A673 (cell line): ENCODE results near the gene USP10. TPM values are rescaled to one million over a fixed set of nuclear protein-coding genes. Genes with fewer than 3 reads are reported as not detected.

Experiments used
- BruUV-seq: library from RNA; stranded (reverse); fragments of 400-500 nt; replicated peaks from 2 replicates; lab custom pipeline; 2021; lab: Mats Ljungman, UMichigan
- CTCF ChIA-PET: fragments of 300-600 bp; sonication (Branson Sonifier 250); formaldehyde crosslinking; loops from one replicate; lab custom pipeline; 2022; ENCODE audit warnings: antibody characterized with exemption; lab: Charles Lee
- POLR2A ChIA-PET: fragments of 300-600 bp; sonication (Branson Sonifier 250); formaldehyde crosslinking; loops from one replicate; lab custom pipeline; 2022; ENCODE audit warnings: antibody characterized with exemption; ENCODE audit not compliant: low non-redundant PET; lab: Charles Lee
- DNase-seq: peaks from one replicate; pipeline ENCODE4 v3.0.0-alpha.2; 2015; ENCODE audit warnings: low spot score
- H3K27ac ChIP-seq: fragments of 200-600 bp; sonication (generic); 2 replicates; pipeline ENCODE4 v1.5.1; 2016; ENCODE audit warnings: mixed run types, low read depth, mild to moderate bottlenecking, mixed read lengths, antibody characterized with exemption, low read length; ENCODE audit not compliant: poor library complexity, severe bottlenecking
- H3K27me3 ChIP-seq: fragments of 200-600 bp; sonication (generic); replicated peaks from 2 replicates; pipeline ENCODE4 v1.6.1; 2017; ENCODE audit warnings: mixed run types, low read depth, mild to moderate bottlenecking, mixed read lengths, antibody characterized with exemption, low read length; ENCODE audit not compliant: insufficient read depth, poor library complexity
- H3K36me3 ChIP-seq: fragments of 200-600 bp; sonication (generic); 2 replicates; pipeline ENCODE4 v1.6.1; 2016; ENCODE audit warnings: mixed run types, mild to moderate bottlenecking, mixed read lengths, antibody characterized with exemption, low read length; ENCODE audit not compliant: insufficient read depth, poor library complexity, severe bottlenecking
- H3K4me1 ChIP-seq: fragments of 200-600 bp; sonication (generic); 2 replicates; pipeline ENCODE4 v1.6.1; 2017; ENCODE audit warnings: mixed run types, mild to moderate bottlenecking, mixed read lengths, antibody characterized with exemption, low read length; ENCODE audit not compliant: insufficient read depth, poor library complexity, severe bottlenecking
- H3K4me3 ChIP-seq: fragments of 200-600 bp; sonication (generic); 2 replicates; pipeline ENCODE4 v1.5.1; 2016; ENCODE audit warnings: low read depth, mixed run types, mild to moderate bottlenecking, mixed read lengths, low read length; ENCODE audit not compliant: poor library complexity, severe bottlenecking
- H3K9me3 ChIP-seq: fragments of 200-600 bp; sonication (generic); 2 replicates; pipeline ENCODE4 v1.6.1; 2016; ENCODE audit warnings: mixed run types, low read depth, mild to moderate bottlenecking, mixed read lengths, antibody characterized with exemption, low read length; ENCODE audit not compliant: poor library complexity, severe bottlenecking
- EZH2 ChIP-seq: fragments of 200-600 bp; sonication (generic); IDR thresholded peaks from 2 replicates; pipeline ENCODE4 v1.6.1; 2017; ENCODE audit warnings: borderline replicate concordance, low read depth, mild to moderate bottlenecking, mixed read lengths, antibody characterized with exemption, low read length; ENCODE audit not compliant: poor library complexity, severe bottlenecking
- intact Hi-C: fragments of 100-400 bp; cut with micrococcal nuclease; formaldehyde crosslinking; loops from one replicate; pipeline ENCODE4 v1.10.0; 2022; ENCODE audit not compliant: unreplicated experiment
- total RNA-seq: library from RNA; stranded (reverse); gene quantifications from 2 replicates; pipeline ENCODE4 v1.2.3, GENCODE V29; 2021
- TF ChIP-seq, protein P1 (sequence below): fragments of 300-800, 200-600 bp; sonication (generic); conservative IDR thresholded peaks from 2 replicates; pipeline ENCODE4 v1.5.1; 2017; ENCODE audit warnings: low read depth, mild to moderate bottlenecking, antibody characterized with exemption, low read length, moderate library complexity, mixed read lengths

The USP10 gene
- total RNA-seq, 1 experiment from 2014 or later, result 171 TPM

DNA sequence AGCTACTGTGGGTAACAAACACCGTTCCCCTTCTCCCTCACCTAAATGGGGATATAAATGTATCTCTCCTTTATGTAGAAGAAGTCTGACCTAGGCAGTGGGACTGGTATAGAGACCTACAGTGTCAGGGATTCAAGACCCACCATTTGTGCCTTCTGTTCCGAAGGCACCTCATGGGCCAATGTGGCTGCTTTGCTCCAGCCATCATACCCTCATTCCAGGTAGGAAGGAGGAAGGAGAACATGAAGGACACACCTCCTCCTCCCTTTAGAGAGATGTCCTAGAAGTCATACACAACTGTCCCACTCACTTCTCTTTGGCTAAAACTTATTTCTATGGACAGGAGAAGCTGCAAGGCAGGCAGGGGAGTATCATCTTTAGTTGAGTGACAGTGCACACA is 111.7 kb downstream of the USP10 start:
- no peak overlapping the region for H3K4me3 ChIP-seq
- no peaks in the 10 kb centered on the region for H3K9me3 ChIP-seq
- DNase-seq, result no peak
- TF ChIP-seq, protein P1, sequence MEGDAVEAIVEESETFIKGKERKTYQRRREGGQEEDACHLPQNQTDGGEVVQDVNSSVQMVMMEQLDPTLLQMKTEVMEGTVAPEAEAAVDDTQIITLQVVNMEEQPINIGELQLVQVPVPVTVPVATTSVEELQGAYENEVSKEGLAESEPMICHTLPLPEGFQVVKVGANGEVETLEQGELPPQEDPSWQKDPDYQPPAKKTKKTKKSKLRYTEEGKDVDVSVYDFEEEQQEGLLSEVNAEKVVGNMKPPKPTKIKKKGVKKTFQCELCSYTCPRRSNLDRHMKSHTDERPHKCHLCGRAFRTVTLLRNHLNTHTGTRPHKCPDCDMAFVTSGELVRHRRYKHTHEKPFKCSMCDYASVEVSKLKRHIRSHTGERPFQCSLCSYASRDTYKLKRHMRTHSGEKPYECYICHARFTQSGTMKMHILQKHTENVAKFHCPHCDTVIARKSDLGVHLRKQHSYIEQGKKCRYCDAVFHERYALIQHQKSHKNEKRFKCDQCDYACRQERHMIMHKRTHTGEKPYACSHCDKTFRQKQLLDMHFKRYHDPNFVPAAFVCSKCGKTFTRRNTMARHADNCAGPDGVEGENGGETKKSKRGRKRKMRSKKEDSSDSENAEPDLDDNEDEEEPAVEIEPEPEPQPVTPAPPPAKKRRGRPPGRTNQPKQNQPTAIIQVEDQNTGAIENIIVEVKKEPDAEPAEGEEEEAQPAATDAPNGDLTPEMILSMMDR, result no peak
- no peak for TF ChIP-seq EZH2
- intact Hi-C loops, result no loop called here
- H3K36me3 ChIP-seq, result no peaks in the 10 kb centered on the region
- no peak overlapping the region for H3K27ac ChIP-seq
- ChIA-PET POLR2A (no interaction called here), CTCF (interaction anchor here (0.6 kb wide), 1 partner anchor 73 kb away, joined by 4 read pairs; no protein-coding TSS in a partner anchor)
- H3K4me1 ChIP-seq, result no peaks in the 10 kb centered on the region
- peaks cover 10% of the 10 kb centered on the region for H3K27me3 ChIP-seq
- no TSS peak for BruUV-seq

DNA sequence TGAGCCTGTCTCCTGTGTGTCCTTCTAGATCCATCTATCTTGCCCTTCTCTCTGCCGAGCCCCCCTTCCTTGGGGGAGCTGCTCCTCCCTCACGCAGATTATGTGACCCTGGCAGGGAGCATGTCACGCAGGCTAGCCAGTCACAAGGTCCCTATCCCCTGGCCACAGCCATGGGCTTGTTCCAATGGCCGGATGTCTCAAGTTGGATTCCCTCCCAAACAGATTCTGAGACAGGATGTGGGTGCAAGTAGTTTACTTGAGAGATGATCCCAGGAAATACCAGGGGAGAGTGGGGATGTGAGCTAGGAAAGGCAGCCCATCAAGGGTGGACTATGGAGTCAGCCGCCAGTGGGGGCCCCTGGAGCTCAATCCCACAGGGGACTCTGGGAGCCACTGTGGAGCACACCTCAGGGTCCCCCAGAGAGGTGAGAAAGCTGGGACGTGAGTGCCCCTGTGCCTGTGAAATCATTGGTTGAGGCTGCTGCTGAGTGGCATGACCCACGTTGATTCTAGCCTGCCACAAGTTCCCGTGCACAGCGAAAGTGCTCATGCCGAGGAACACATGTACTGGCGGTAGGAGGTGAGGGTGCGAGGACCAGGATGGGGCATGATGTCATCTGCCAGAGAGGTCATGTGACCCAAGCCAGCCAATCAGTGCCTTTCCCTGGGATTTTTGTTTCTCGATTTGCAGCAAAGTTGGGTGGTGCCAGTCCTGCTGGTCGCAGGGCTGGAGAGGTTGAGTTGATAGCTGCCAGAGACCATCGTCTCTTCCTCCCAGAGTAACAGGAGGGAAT is 113.5 kb downstream of the USP10 start:
- DNase-seq, result no peak
- ChIA-PET CTCF (no interaction called here), POLR2A (no interaction called here)
- Histone ChIP-seq H3K27me3 (peaks cover 10% of the 10 kb centered on the region), H3K36me3 (no peaks in the 10 kb centered on the region), H3K4me1 (no peaks in the 10 kb centered on the region), H3K9me3 (no peaks in the 10 kb centered on the region), H3K27ac (no peak overlapping the region), H3K4me3 (no peak overlapping the region)
- no TSS peak for BruUV-seq
- no peak for TF ChIP-seq EZH2
- TF ChIP-seq, protein P1, result no peak
- intact Hi-C loops, result no loop called here

DNA sequence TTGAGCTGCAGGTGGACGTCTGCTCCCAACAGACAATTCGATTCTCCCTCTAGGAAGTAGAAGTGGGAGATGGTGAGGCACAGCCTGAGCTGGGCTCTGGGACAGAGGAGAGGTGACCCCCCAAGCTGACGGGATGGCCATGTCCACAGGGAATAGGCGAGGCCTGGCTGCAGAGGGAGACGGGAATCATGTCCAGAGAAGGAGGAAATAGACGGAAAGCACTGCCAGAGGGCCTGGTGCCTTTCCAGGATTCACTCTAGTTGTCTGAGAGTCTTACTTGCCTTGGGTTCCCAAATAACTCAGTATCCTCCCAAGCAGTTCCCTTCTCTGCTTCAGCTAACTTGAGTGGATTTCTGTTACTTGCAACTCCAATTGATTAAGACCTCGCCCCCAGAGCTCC is 115.7 kb downstream of the USP10 start:
- H3K4me3 ChIP-seq, result no peak overlapping the region
- ChIA-PET POLR2A (no interaction called here), CTCF (no interaction called here)
- H3K27ac ChIP-seq, result no peak overlapping the region
- BruUV-seq, result no TSS peak
- intact Hi-C loops, result no loop called here
- peaks cover 10% of the 10 kb centered on the region for H3K27me3 ChIP-seq
- H3K4me1 ChIP-seq, result no peaks in the 10 kb centered on the region
- DNase-seq, result no peak
- no peak for TF ChIP-seq EZH2
- TF ChIP-seq, protein P1, result no peak
- no peaks in the 10 kb centered on the region for H3K36me3 ChIP-seq
- H3K9me3 ChIP-seq, result no peaks in the 10 kb centered on the region
